ENCODE measurements around the gene KRT36. TPM values are rescaled to one million over a fixed set of nuclear protein-coding genes. Genes with fewer than 3 reads are reported as not detected.

KRT36 gene
- total RNA-seq, 1 experiment from 2014 or later: not detected

DNA sequence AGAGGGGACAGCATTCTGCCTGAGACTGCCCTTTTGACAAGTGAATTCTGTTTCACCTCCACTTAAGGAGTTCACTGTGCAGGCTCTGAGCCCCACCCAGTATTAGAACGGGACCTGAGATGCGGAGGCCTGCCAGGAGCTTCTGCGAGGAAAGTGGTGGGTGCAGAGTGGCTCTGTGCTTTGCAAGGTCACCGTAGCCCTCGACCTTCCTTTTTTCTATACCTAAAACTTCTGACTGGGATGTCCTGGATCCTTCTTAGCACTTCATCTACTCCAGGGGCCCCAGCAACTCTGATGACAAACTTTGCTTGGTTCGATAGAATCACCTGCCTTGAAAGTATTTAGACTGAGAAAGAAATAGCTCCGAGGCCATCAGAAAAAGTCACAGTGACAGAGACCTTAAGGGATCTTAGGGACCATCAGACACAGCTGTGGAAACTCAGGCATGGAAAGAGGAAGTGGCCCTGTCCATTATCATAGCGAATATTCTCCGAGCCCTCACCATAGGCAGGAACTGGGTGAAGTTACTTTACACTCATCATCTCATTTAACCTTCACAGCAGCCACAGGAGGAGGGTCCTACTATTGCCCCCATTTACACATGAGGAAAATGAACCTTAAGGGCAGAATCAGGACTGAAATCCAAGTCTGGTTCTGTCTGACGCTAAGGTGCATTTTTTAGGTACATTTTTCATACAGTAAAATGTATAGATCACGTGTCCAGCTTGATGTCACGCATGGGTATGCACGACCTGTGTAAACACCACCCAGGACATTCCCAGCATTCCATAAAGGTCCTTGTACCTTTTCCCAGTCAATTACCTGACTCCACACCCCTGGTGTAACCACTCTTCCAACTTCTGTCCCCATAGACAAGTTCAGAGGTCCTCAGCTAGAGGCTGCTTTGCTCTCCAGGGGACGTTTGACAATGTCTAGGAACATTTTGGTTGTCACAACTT, 16.4 kb upstream of the KRT36 start:
- Mint-ChIP-seq H3K27me3 (ENCODE audit: insufficient read depth, unreplicated experiment) (no peaks in the 10 kb centered on the region), H3K9me3 (ENCODE audit: unreplicated experiment) (no peaks in the 10 kb centered on the region), H3K27ac (ENCODE audit: unreplicated experiment) (peak overlapping the region; percentile 79), H3K36me3 (ENCODE audit: insufficient read depth, unreplicated experiment) (peaks cover 6% of the 10 kb centered on the region), H3K4me3 (ENCODE audit: unreplicated experiment) (no peak overlapping the region), H3K4me1 (ENCODE audit: low read depth, unreplicated experiment) (peaks cover 20% of the 10 kb centered on the region)
- H3K9me3 ChIP-seq: no peaks in the 10 kb centered on the region
- H3K4me3 ChIP-seq (ENCODE audit: low read depth, low read length): no peak overlapping the region
- peak in 1 of 2 experiments; percentile 74 for DNase-seq
- intact Hi-C loops (cut with micrococcal nuclease; ENCODE audit: unreplicated experiment): loop anchor here (1.0 kb wide), 1 partner anchor 16 kb away; no protein-coding TSS in a partner anchor
- peaks cover 42% of the 10 kb centered on the region for H3K4me1 ChIP-seq
- no peaks in the 10 kb centered on the region for H3K27me3 ChIP-seq (replicated peaks; ENCODE audit: control insufficient read depth, insufficient read depth, low read length)
- ChIA-PET POLR2A (interaction anchor here (1.0 to 1.1 kb wide), 2 partner anchors 16 to 22 kb away, joined by 3 to 4 read pairs; partner anchors contain the start of gene KRT19), CTCF (interaction anchor here (0.7 to 0.9 kb wide), 2 partner anchors 43 to 804 kb away, joined by 3 to 4 read pairs; no protein-coding TSS in a partner anchor)
- BruUV-seq (replicated peaks): no TSS peak
- TF ChIP-seq, protein P1, sequence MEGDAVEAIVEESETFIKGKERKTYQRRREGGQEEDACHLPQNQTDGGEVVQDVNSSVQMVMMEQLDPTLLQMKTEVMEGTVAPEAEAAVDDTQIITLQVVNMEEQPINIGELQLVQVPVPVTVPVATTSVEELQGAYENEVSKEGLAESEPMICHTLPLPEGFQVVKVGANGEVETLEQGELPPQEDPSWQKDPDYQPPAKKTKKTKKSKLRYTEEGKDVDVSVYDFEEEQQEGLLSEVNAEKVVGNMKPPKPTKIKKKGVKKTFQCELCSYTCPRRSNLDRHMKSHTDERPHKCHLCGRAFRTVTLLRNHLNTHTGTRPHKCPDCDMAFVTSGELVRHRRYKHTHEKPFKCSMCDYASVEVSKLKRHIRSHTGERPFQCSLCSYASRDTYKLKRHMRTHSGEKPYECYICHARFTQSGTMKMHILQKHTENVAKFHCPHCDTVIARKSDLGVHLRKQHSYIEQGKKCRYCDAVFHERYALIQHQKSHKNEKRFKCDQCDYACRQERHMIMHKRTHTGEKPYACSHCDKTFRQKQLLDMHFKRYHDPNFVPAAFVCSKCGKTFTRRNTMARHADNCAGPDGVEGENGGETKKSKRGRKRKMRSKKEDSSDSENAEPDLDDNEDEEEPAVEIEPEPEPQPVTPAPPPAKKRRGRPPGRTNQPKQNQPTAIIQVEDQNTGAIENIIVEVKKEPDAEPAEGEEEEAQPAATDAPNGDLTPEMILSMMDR (IDR thresholded peaks at IDR 0.05; ENCODE audit: insufficient read depth in 1 of 2, low read depth in 1 of 2, low read length in 1 of 2, severe bottlenecking in 1 of 2, unreplicated experiment in 1 of 2): no peak
- no peaks in the 10 kb centered on the region for H3K36me3 ChIP-seq (ENCODE audit: control insufficient read depth, insufficient read depth, low read length)

DNA sequence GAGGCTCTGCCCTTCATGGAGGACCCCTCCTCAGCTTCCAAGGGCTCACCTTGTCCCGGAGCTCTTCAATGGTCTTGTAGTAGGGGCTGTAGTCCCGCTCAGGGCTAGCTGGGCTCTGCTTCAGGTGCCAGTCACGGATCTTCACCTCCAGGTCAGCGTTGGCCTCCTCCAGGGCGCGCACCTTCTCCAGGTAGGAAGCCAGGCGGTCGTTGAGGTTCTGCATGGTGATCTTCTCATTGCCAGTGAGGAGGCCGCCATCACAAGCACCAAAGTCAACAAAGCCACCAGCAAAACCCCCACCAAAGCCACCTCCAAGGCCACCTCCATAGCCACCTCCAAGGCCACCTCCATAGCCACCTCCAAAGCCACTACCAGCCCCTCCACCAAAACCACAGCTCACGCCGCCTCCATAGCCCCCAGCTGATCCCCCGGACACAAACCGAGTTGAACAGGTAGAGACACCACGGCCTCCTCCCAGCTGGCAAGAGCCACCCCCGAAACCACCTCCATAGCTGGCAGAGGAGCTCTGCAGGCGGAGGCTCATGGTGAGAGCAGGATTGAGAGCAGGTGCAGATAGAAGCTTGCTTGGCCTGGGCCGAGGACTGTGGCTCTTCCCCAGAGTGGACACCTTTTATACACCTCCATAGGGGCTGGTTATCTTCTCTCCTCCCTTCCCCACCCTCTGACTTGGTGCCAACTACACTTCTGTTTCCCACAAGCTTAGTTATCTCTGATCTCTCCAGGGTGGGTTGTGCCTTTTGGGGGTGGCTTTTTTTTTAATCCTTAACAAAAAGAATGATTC, 15.5 kb upstream of the KRT36 start, which contains the start of gene KRT13:
KRT13 (minus strand) TSS at position 606 of the 802 bp plus-strand sequence; CDS start at position 544, 62 bp downstream.
- H3K4me3 ChIP-seq (ENCODE audit: low read depth, low read length): no peak within 1 kb of the TSS
- H3K9me3 ChIP-seq: no peaks in the 10 kb centered on the region
- Mint-ChIP-seq H3K4me3 (ENCODE audit: unreplicated experiment) (no peak within 1 kb of the TSS), H3K27ac (ENCODE audit: unreplicated experiment) (peak within 1 kb of the TSS; percentile 79), H3K4me1 (ENCODE audit: low read depth, unreplicated experiment) (peaks cover 14% of the 10 kb centered on the region), H3K27me3 (ENCODE audit: insufficient read depth, unreplicated experiment) (no peaks in the 10 kb centered on the region), H3K36me3 (ENCODE audit: insufficient read depth, unreplicated experiment) (peaks cover 6% of the 10 kb centered on the region), H3K9me3 (ENCODE audit: unreplicated experiment) (no peaks in the 10 kb centered on the region)
- intact Hi-C loops (cut with micrococcal nuclease; ENCODE audit: unreplicated experiment): no loop called here
- no TSS peak for BruUV-seq (replicated peaks)
- CTCF ChIA-PET: interaction anchor here (0.7 to 0.9 kb wide), 2 partner anchors 43 to 803 kb away, joined by 3 to 4 read pairs; no protein-coding TSS in a partner anchor
- no peaks in the 10 kb centered on the region for H3K36me3 ChIP-seq (ENCODE audit: control insufficient read depth, insufficient read depth, low read length)
- H3K27me3 ChIP-seq (replicated peaks; ENCODE audit: control insufficient read depth, insufficient read depth, low read length): no peaks in the 10 kb centered on the region
- TF ChIP-seq, protein P1 (IDR thresholded peaks at IDR 0.05; ENCODE audit: insufficient read depth in 1 of 2, low read depth in 1 of 2, low read length in 1 of 2, severe bottlenecking in 1 of 2, unreplicated experiment in 1 of 2): no peak
- peaks cover 33% of the 10 kb centered on the region for H3K4me1 ChIP-seq
- no peak for DNase-seq
- POLR2A ChIA-PET: interaction anchor here (1.0 kb wide), 1 partner anchor 23 kb away, joined by 4 read pairs; the partner anchor contains the start of gene KRT19

Data from Caco-2 (cell line).